HepG2 (cell line): ENCODE results near the gene QTRT2. TPM values are rescaled to one million over a fixed set of nuclear protein-coding genes. Genes with fewer than 3 reads are reported as not detected.

Source experiments
- ADNP ChIP-seq: sonication (generic); formaldehyde crosslinking; IDR thresholded peaks from 2 replicates; pipeline ENCODE4 v1.4.0; 2020; ENCODE audit warnings: missing genetic modification reagents
- ESRRA ChIP-seq: sonication (generic); formaldehyde crosslinking; IDR thresholded peaks from 2 replicates; pipeline ENCODE4 v1.5.1; 2020; ENCODE audit warnings: mild to moderate bottlenecking, low read depth, missing genetic modification reagents
- FOXJ3 ChIP-seq: sonication (generic); formaldehyde crosslinking; IDR thresholded peaks from 2 replicates; pipeline ENCODE4 v1.4.0; 2020; ENCODE audit warnings: missing genetic modification reagents, mild to moderate bottlenecking, borderline replicate concordance
- KDM4B ChIP-seq: sonication (generic); formaldehyde crosslinking; IDR thresholded peaks from 2 replicates; pipeline ENCODE4 v1.4.0; 2020; ENCODE audit warnings: missing genetic modification reagents
- KLF12 ChIP-seq: sonication (generic); formaldehyde crosslinking; IDR thresholded peaks from 2 replicates; pipeline ENCODE4 v1.4.0; 2020; ENCODE audit warnings: missing genetic modification reagents, borderline replicate concordance
- MAFF ChIP-seq: IDR thresholded peaks from 2 replicates; pipeline ENCODE4 v1.6.1; 2011; ENCODE audit warnings: low read depth, low read length, improper control_type of control experiment
- MLXIP ChIP-seq: sonication (generic); formaldehyde crosslinking; IDR thresholded peaks from 2 replicates; pipeline ENCODE4 v1.9.0; 2021; ENCODE audit warnings: missing genetic modification reagents, borderline replicate concordance
- NR0B2 ChIP-seq: sonication (generic); formaldehyde crosslinking; IDR thresholded peaks from 2 replicates; pipeline ENCODE4 v1.4.0; 2020; ENCODE audit warnings: mild to moderate bottlenecking, missing genetic modification reagents
- NR2F1 ChIP-seq, 2 experiments: fragments of 450-650 bp in 1 of 2; formaldehyde crosslinking in 1 of 2; IDR thresholded peaks; 2 replicates each; pipeline versions ENCODE4 v1.5.0 to v1.6.1; 2016 to 2020; ENCODE audit warnings: mild to moderate bottlenecking in 1 of 2, missing compliant biosample characterization in 1 of 2, missing genetic modification reagents in 1 of 2, moderate library complexity in 1 of 2
- RXRB ChIP-seq: IDR thresholded peaks from 2 replicates; pipeline ENCODE4 v1.6.1; 2016; ENCODE audit warnings: borderline replicate concordance, missing genetic modification reagents, missing compliant biosample characterization
- SIX1 ChIP-seq: sonication (generic); formaldehyde crosslinking; IDR thresholded peaks from 2 replicates; pipeline ENCODE4 v1.4.0; 2020; ENCODE audit warnings: missing genetic modification reagents, borderline replicate concordance
- SP5 ChIP-seq: IDR thresholded peaks from 2 replicates; pipeline ENCODE4 v1.6.1; 2016; ENCODE audit warnings: low read depth, borderline replicate concordance
- TRIM22 ChIP-seq: fragments of 450-650 bp; IDR thresholded peaks from 2 replicates; pipeline ENCODE4 v1.6.1; 2017
- XRCC5 ChIP-seq: fragments of 200-400 bp; formaldehyde crosslinking; optimal IDR thresholded peaks from 2 replicates; pipeline ENCODE3; 2017; ENCODE audit warnings: mild to moderate bottlenecking, low read length
- ZNF282 ChIP-seq: fragments of 450-650 bp; IDR thresholded peaks from 2 replicates; pipeline ENCODE4 v1.6.1; 2018; ENCODE audit not compliant: partially characterized antibody
- ZNF367 ChIP-seq: sonication (generic); formaldehyde crosslinking; IDR thresholded peaks from 2 replicates; pipeline ENCODE4 v1.4.0; 2020; ENCODE audit warnings: missing genetic modification reagents, borderline replicate concordance
- ZNF552 ChIP-seq: sonication (generic); formaldehyde crosslinking; IDR thresholded peaks from 2 replicates; pipeline ENCODE4 v1.9.0; 2022; ENCODE audit warnings: missing genetic modification reagents, mild to moderate bottlenecking, borderline replicate concordance
- ZSCAN9 ChIP-seq: IDR thresholded peaks from 2 replicates; pipeline ENCODE4 v1.6.1; 2016; ENCODE audit warnings: borderline replicate concordance
- polyA plus RNA-seq, 8 experiments: library from polyadenylated mRNA; depleted of rRNA in 3 of 8; stranded (reverse) in 7 of 8; unstranded in 1 of 8; fragments of >200 nt; fragmentation: Illumina TruSeq in 4 of 8; extraction: Trizol in 4 of 8; gene quantifications; 2 replicates each; pipeline versions ENCODE4 v1.2.1 to v1.2.3, GENCODE V29; 2011 to 2016; ENCODE audit warnings: low read depth in 4 of 8, missing spikeins in 1 of 8, mixed read lengths in 1 of 8; ENCODE audit not compliant: insufficient read depth in 1 of 8
- total RNA-seq, 5 experiments: library from RNA; depleted of rRNA; stranded (reverse); fragments of >200 nt; fragmentation: Illumina TruSeq; extraction: Trizol; gene quantifications; 2 replicates each; pipeline ENCODE4 v1.2.3, GENCODE V29; 2016; ENCODE audit warnings: low read depth in 1 of 5
- TF ChIP-seq, protein P1 (sequence below): sonication (generic); formaldehyde crosslinking; IDR thresholded peaks from 2 replicates; pipeline ENCODE4 v1.5.0; 2020; ENCODE audit warnings: missing genetic modification reagents
- TF ChIP-seq, protein P2 (sequence below): sonication (generic); formaldehyde crosslinking; IDR thresholded peaks from 2 replicates; pipeline ENCODE4 v1.4.0; 2020; ENCODE audit warnings: missing genetic modification reagents, mild to moderate bottlenecking, borderline replicate concordance

The QTRT2 gene
- total and polyA plus RNA-seq, 2 of the 13 experiments (the other 11 are each of a cell fraction or from before 2014, with no cell fraction given): 7.1 to 33.4 TPM

GRCh38 chr3:114056130-114057010 is at the start of gene QTRT2, which contains the start of gene CCDC191 (continued):
- TF ChIP-seq TRIM22 (no peak), NR0B2 (CRISPR knock-in tag) (no peak; the same call in 1 of the 2 replicates), MAFF (0 out of 2 replicates have a peak, but pooled peaks have one; percentile 46), ZNF282 (no peak), NR2F1 (CRISPR knock-in tag; IDR thresholded peaks at IDR 0.05) (no peak), KLF12 (CRISPR knock-in tag) (peak; percentile 91), SP5 (CRISPR knock-in tag) (0 out of 2 replicates have a peak, but pooled peaks have one; percentile 28), ADNP (CRISPR knock-in tag) (no peak), FOXJ3 (CRISPR knock-in tag) (peak; percentile 77; the same call in 1 of the 2 replicates), MLXIP (CRISPR knock-in tag) (no peak), ZNF552 (CRISPR knock-in tag) (no peak), ZSCAN9 (CRISPR knock-in tag) (no peak), XRCC5 (peak; percentile 52), ZNF367 (CRISPR knock-in tag) (0 out of 2 replicates have a peak, but pooled peaks have one; percentile 30), ESRRA (CRISPR knock-in tag) (peak; percentile 46; the same call in 1 of the 2 replicates), SIX1 (no peak), RXRB (no peak; the same call in 1 of the 2 replicates), KDM4B (CRISPR knock-in tag) (no peak)
- TF ChIP-seq, protein P1, sequence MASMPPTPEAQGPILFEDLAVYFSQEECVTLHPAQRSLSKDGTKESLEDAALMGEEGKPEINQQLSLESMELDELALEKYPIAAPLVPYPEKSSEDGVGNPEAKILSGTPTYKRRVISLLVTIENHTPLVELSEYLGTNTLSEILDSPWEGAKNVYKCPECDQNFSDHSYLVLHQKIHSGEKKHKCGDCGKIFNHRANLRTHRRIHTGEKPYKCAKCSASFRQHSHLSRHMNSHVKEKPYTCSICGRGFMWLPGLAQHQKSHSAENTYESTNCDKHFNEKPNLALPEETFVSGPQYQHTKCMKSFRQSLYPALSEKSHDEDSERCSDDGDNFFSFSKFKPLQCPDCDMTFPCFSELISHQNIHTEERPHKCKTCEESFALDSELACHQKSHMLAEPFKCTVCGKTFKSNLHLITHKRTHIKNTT (CRISPR knock-in tag): peak; percentile 72; the same call in 1 of the 2 replicates
- TF ChIP-seq, protein P2, sequence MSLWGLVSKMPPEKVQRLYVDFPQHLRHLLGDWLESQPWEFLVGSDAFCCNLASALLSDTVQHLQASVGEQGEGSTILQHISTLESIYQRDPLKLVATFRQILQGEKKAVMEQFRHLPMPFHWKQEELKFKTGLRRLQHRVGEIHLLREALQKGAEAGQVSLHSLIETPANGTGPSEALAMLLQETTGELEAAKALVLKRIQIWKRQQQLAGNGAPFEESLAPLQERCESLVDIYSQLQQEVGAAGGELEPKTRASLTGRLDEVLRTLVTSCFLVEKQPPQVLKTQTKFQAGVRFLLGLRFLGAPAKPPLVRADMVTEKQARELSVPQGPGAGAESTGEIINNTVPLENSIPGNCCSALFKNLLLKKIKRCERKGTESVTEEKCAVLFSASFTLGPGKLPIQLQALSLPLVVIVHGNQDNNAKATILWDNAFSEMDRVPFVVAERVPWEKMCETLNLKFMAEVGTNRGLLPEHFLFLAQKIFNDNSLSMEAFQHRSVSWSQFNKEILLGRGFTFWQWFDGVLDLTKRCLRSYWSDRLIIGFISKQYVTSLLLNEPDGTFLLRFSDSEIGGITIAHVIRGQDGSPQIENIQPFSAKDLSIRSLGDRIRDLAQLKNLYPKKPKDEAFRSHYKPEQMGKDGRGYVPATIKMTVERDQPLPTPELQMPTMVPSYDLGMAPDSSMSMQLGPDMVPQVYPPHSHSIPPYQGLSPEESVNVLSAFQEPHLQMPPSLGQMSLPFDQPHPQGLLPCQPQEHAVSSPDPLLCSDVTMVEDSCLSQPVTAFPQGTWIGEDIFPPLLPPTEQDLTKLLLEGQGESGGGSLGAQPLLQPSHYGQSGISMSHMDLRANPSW (CRISPR knock-in tag): peak; percentile 43; the same call in 1 of the 2 replicates
